HG03378 (cell line): Measurements from ENCODE around the gene PRR29.

Experiments used
- ATAC-seq: cut with Tn5 transposase; IDR thresholded peaks from one replicate; pipeline ENCODE4 v1.9.1; 2021; ENCODE audit warnings: mild to moderate bottlenecking, moderate library complexity; ENCODE audit not compliant: unreplicated experiment

PRR29 gene

DNA sequence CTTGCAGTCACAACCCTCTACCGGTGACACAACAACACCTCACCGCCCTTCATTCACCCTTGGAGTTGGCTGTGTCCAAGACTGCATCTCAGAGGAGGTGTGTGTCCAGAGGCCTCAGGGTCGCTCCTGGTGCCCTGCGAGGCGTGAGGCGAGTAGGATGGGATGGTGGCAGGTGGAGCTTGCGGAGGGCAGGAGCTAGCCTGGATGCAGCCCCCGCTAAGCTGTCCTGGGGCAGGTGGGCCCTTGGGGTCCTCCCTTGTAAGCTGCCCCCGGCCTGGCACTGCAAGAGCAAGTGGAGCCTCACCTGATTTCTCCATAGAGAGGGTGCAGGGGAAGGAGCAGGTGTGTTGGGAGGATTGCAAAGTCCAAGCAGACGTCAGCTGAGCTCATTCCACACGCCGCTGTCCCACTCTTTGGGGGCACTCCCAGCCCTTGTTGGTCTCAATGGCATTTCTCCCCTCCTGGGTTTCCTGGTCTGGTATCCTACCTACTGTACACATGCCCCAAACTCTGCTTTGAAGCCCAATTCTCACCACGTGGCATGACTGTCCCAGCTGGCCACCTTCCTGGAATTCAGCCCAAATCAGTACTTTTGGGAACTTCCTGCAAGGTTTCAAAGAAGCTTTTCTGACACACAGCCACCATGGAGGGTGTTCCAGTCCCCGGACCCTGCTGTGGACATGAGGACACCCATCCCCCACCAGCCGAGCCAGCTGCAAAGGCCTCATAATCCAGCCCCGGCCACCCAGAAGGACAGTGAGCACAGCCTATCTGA lies 40.4 kb downstream of the PRR29 start:
- ATAC-seq = no peak

DNA sequence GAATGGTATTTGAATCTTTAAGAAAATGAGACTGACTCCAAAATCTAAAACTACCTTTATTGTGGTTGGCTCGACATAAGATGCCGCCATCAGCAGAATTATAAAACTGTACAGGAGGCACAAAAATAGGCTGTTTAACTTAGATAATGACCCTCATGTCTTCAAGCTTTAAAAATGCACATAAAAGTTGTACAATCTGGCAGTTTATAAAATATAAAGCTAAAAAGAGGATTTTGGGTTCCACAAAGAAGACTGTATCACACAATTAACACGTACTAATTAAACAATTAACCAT lies 40.9 kb downstream of the PRR29 start:
- no peak for ATAC-seq

GRCh38 chr17:64040206-64040605 lies 42.1 kb downstream of the PRR29 start:
- ATAC-seq = no peak

DNA sequence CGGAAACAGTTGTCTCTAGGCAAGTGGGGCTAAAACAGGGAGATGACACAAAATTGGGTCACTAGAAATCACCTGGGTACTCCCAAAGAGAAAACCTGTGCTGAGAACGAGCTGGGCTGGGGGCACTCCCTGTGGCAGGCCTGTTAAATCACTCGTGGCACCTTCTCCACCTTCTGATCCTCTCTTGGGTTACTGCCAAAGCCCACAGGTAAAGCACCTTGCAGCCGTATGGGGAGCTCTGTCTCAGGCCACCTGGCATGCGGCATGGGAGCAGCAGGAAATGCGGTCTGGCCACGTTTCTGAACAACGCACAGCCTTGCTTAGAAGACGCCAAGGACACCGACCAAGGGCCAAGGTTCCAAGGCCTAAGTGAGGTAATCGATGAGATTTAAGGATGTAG lies 43.8 kb downstream of the PRR29 start:
- ATAC-seq = no peak

DNA sequence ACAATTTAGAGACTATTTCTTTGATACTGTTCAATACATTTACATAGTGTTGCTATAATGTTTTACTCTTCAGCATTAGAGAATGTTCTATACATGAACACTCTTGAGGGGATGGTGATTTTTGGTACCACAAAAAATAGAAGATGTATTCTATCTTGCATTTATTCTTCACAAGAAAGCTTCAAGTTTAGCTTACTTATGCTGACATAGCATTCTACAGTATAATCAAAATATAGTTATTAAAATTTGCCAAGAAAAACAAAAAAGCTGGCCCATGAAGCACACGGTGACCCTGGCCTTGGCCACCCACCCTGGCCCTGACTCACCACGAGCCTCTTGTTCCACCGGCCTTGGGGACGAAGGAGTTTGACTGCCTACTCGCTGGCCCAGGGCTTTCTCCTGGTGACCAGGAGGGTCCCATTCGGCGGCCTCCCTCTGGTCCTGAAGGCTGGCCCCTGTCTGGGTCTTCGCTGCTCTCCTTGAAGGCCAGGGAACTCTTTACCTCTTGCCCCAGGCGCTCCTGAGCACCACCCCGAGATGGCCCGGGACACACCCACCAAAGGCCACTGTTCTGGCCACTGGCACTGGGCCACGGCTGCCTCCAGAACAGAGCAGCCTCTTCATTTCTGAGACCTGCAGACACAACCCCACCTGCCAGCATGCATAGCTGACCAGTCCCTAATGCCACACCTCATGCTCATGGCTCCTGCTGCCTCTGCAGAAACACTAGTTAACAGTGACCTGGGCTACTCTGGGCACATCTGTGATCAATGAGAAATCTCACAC lies 44.7 kb downstream of the PRR29 start:
- no peak for ATAC-seq

- no peak for ATAC-seq
Observed at GRCh38 chr17:64045176-64045575, 47.0 kb downstream of the PRR29 start.

GRCh38 chr17:64048805-64049204 lies 50.7 kb downstream of the PRR29 start:
- ATAC-seq = no peak

DNA sequence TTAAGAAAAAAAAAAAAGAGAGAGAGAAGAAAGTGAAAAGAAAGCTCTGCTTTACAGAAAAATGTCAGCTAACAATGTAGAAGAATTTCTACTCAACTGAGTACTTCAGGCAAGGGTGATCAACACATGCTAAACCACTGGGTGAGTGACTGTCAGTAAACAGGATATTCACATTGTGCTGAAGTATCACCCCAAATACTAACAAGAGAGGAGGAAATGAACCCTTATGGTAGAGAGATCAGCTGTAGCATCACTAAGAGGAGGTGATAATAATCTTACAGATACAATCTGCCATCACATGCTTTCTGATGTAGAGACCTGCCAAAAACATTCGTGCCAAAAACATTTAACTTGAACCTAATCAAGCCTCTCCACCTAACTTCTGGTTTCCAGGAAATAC lies 53.0 kb downstream of the PRR29 start:
- no peak for ATAC-seq

GRCh38 chr17:64053101-64053500 lies 55.0 kb downstream of the PRR29 start:
- ATAC-seq = no peak
